ENCODE results near the gene APOC1. TPM values are rescaled to one million over a fixed set of nuclear protein-coding genes. Genes with fewer than 3 reads are reported as not detected.

Gene APOC1
- total RNA-seq, 1 donor from 2014 or later = 2.2 TPM

GRCh38 chr19:44871809-44872208 lies 42.6 kb upstream of the APOC1 start:
- Mint-ChIP-seq H3K4me3 (ENCODE audit: unreplicated experiment) (no peak overlapping the region), H3K27me3 (ENCODE audit: low read depth) (no peaks in the 10 kb centered on the region), H3K36me3 (ENCODE audit: low read depth) (peaks cover 45% of the 10 kb centered on the region), H3K4me1 (ENCODE audit: low read depth) (peaks cover 47% of the 10 kb centered on the region), H3K27ac (ENCODE audit: unreplicated experiment) (no peak overlapping the region), H3K9me3 (ENCODE audit: low read depth) (no peaks in the 10 kb centered on the region)
- TF ChIP-seq, protein P1, sequence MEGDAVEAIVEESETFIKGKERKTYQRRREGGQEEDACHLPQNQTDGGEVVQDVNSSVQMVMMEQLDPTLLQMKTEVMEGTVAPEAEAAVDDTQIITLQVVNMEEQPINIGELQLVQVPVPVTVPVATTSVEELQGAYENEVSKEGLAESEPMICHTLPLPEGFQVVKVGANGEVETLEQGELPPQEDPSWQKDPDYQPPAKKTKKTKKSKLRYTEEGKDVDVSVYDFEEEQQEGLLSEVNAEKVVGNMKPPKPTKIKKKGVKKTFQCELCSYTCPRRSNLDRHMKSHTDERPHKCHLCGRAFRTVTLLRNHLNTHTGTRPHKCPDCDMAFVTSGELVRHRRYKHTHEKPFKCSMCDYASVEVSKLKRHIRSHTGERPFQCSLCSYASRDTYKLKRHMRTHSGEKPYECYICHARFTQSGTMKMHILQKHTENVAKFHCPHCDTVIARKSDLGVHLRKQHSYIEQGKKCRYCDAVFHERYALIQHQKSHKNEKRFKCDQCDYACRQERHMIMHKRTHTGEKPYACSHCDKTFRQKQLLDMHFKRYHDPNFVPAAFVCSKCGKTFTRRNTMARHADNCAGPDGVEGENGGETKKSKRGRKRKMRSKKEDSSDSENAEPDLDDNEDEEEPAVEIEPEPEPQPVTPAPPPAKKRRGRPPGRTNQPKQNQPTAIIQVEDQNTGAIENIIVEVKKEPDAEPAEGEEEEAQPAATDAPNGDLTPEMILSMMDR (IDR thresholded peaks at IDR 0.05) = no peak
- no peak for DNase-seq (ENCODE audit: low spot score)

DNA sequence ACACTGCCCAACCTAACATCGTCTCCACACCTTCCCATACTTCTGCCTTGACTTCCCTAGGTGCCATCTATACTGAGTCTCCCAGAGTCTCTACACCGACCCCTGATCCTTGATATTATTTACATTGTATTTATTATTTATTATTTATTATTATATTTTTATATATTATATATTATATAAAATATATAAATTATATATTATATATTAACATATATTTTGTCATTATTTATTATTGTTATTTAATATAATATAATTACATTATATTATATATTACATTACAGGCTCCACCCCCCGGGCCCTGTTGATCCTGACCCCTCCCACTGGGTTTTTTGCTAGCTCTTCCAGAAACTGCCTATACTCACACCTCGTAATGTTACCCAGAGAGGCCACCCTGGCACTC lies 41.7 kb upstream of the APOC1 start:
- TF ChIP-seq, protein P1 (IDR thresholded peaks at IDR 0.05) = no peak
- H3K36me3 Mint-ChIP-seq (ENCODE audit: low read depth) = peaks cover 44% of the 10 kb centered on the region
- H3K9me3 Mint-ChIP-seq (ENCODE audit: low read depth) = no peaks in the 10 kb centered on the region
- peaks cover 48% of the 10 kb centered on the region for H3K4me1 Mint-ChIP-seq (ENCODE audit: low read depth)
- H3K27ac Mint-ChIP-seq (ENCODE audit: unreplicated experiment) = no peak overlapping the region
- DNase-seq (ENCODE audit: low spot score) = no peak
- H3K4me3 Mint-ChIP-seq (ENCODE audit: unreplicated experiment) = no peak overlapping the region
- H3K27me3 Mint-ChIP-seq (ENCODE audit: low read depth) = no peaks in the 10 kb centered on the region

- no peaks in the 10 kb centered on the region for H3K27me3 Mint-ChIP-seq (ENCODE audit: low read depth)
- H3K36me3 Mint-ChIP-seq (ENCODE audit: low read depth) = peaks cover 44% of the 10 kb centered on the region
- H3K4me3 Mint-ChIP-seq (ENCODE audit: unreplicated experiment) = no peak overlapping the region
- H3K9me3 Mint-ChIP-seq (ENCODE audit: low read depth) = no peaks in the 10 kb centered on the region
- no peak for DNase-seq (ENCODE audit: low spot score)
- TF ChIP-seq, protein P1 (IDR thresholded peaks at IDR 0.05) = no peak
- peaks cover 35% of the 10 kb centered on the region for H3K4me1 Mint-ChIP-seq (ENCODE audit: low read depth)
- H3K27ac Mint-ChIP-seq (ENCODE audit: unreplicated experiment) = no peak overlapping the region
Observed at GRCh38 chr19:44874317-44874716, 40.1 kb upstream of the APOC1 start.

- TF ChIP-seq, protein P1 (IDR thresholded peaks at IDR 0.05) = no peak
- Mint-ChIP-seq H3K36me3 (ENCODE audit: low read depth) (peaks cover 42% of the 10 kb centered on the region), H3K27ac (ENCODE audit: unreplicated experiment) (peak overlapping the region; percentile 76), H3K4me3 (ENCODE audit: unreplicated experiment) (no peak overlapping the region), H3K9me3 (ENCODE audit: low read depth) (no peaks in the 10 kb centered on the region), H3K27me3 (ENCODE audit: low read depth) (no peaks in the 10 kb centered on the region), H3K4me1 (ENCODE audit: low read depth) (peaks cover 31% of the 10 kb centered on the region)
- no peak for DNase-seq (ENCODE audit: low spot score)
Observed at GRCh38 chr19:44875666-44876451, 38.5 kb upstream of the APOC1 start.

GRCh38 chr19:44876930-44877535 lies 37.4 kb upstream of the APOC1 start:
- peaks cover 43% of the 10 kb centered on the region for H3K36me3 Mint-ChIP-seq (ENCODE audit: low read depth)
- TF ChIP-seq, protein P1 (IDR thresholded peaks at IDR 0.05) = no peak
- H3K4me1 Mint-ChIP-seq (ENCODE audit: low read depth) = peaks cover 33% of the 10 kb centered on the region
- H3K4me3 Mint-ChIP-seq (ENCODE audit: unreplicated experiment) = no peak overlapping the region
- H3K27me3 Mint-ChIP-seq (ENCODE audit: low read depth) = no peaks in the 10 kb centered on the region
- H3K9me3 Mint-ChIP-seq (ENCODE audit: low read depth) = no peaks in the 10 kb centered on the region
- DNase-seq (ENCODE audit: low spot score) = no peak
- peak overlapping the region; percentile 6 for H3K27ac Mint-ChIP-seq (ENCODE audit: unreplicated experiment)
